Gastrocnemius medialis (tissue), 4 donors: ENCODE measurements around the gene CDK14.

Experiments used
- POLR2A ChIP-seq, 2 donors: fragments of 450-650 bp; IDR thresholded peaks; one replicate each; pipeline ENCODE4 v1.6.1; 2017; ENCODE audit warnings: antibody characterized with exemption in 2 of 2, mild to moderate bottlenecking in 2 of 2, moderate library complexity in 2 of 2
- TF ChIP-seq, protein P1 (sequence below), 5 experiments: fragments of 450-650 bp in 3 of 5; fragments of 200-600 bp in 2 of 5; sonication (generic) in 2 of 5; IDR thresholded peaks in 4 of 5; conservative IDR thresholded peaks in 1 of 5; 1 replicate in 4 of 5; 2 replicates in 1 of 5; pipeline ENCODE4 v1.5.1; 2016 to 2019; ENCODE audit warnings: antibody characterized with exemption in 5 of 5, mild to moderate bottlenecking in 3 of 5, moderate library complexity in 3 of 5

DNA sequence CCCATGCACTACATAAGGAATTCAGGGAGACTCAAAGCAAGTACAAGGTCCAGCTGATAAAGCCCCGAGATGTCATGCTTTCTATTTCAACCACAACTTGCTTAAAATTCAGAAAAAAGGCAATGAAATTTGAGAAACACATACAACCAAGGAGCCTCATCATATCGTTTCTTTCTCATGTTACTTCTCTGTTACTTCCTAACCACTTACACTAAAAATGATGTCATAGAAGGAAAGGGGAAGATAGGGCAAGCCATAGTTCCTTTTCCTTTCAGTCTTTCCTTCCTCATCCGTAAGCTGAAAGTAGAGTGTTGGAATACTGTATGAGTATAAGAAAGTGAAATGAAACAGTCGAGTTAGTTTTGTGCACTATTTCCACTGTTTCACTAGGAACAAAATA, 27.9 kb upstream of the CDK14 start:
- TF ChIP-seq, protein P1, sequence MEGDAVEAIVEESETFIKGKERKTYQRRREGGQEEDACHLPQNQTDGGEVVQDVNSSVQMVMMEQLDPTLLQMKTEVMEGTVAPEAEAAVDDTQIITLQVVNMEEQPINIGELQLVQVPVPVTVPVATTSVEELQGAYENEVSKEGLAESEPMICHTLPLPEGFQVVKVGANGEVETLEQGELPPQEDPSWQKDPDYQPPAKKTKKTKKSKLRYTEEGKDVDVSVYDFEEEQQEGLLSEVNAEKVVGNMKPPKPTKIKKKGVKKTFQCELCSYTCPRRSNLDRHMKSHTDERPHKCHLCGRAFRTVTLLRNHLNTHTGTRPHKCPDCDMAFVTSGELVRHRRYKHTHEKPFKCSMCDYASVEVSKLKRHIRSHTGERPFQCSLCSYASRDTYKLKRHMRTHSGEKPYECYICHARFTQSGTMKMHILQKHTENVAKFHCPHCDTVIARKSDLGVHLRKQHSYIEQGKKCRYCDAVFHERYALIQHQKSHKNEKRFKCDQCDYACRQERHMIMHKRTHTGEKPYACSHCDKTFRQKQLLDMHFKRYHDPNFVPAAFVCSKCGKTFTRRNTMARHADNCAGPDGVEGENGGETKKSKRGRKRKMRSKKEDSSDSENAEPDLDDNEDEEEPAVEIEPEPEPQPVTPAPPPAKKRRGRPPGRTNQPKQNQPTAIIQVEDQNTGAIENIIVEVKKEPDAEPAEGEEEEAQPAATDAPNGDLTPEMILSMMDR (IDR thresholded peaks at IDR 0.05 in 4 of 5, conservative IDR thresholded peaks at IDR 0.05 in 1 of 5), result no peak
- no peak for TF ChIP-seq POLR2A (IDR thresholded peaks at IDR 0.05)
